ENCODE measurements around the gene FBLN5.
"Not testable (repeated sequence)": the region's sequence is repeated elsewhere in the genome, so short reads cannot be mapped to it uniquely, and the experiment has no call there.

FBLN5 gene

GRCh38 chr14:91848504-91849001 is 98.9 kb downstream of the FBLN5 start:
- H3K9me3 ChIP-seq (ENCODE audit: control insufficient read depth, low read length) = no peaks in the 10 kb centered on the region
- H3K36me3 ChIP-seq (ENCODE audit: control insufficient read depth, insufficient read depth, low read length) = no peaks in the 10 kb centered on the region
- H3K4me3 ChIP-seq (ENCODE audit: insufficient read depth, low read depth, low read length) = no peak overlapping the region
- H3K4me1 ChIP-seq (ENCODE audit: control insufficient read depth, insufficient read depth, low read length) = no peaks in the 10 kb centered on the region
- no peaks in the 10 kb centered on the region for H3K27me3 ChIP-seq (ENCODE audit: control insufficient read depth, insufficient read depth, low read length, poor library complexity, severe bottlenecking)
- H3K27ac ChIP-seq (ENCODE audit: insufficient read depth, low read depth, low read length, poor library complexity, severe bottlenecking) = no peak overlapping the region
- WGBS, 2 experiments = 95% methylated on average over 4 of the region's 4 CpGs

GRCh38 chr14:91847693-91848092 is 99.8 kb downstream of the FBLN5 start:
- Histone ChIP-seq H3K27ac (ENCODE audit: insufficient read depth, low read depth, low read length, poor library complexity, severe bottlenecking) (no peak overlapping the region), H3K36me3 (ENCODE audit: control insufficient read depth, insufficient read depth, low read length) (no peaks in the 10 kb centered on the region), H3K4me3 (ENCODE audit: insufficient read depth, low read depth, low read length) (no peak overlapping the region), H3K27me3 (ENCODE audit: control insufficient read depth, insufficient read depth, low read length, poor library complexity, severe bottlenecking) (no peaks in the 10 kb centered on the region), H3K4me1 (ENCODE audit: control insufficient read depth, insufficient read depth, low read length) (no peaks in the 10 kb centered on the region), H3K9me3 (ENCODE audit: control insufficient read depth, low read length) (no peaks in the 10 kb centered on the region)
- 100% methylated on average over 1 of the region's 1 CpG for WGBS, 2 experiments

- WGBS, 2 experiments = 93% methylated on average over 2 of the region's 2 CpGs
- H3K9me3 ChIP-seq (ENCODE audit: control insufficient read depth, low read length) = no peaks in the 10 kb centered on the region
- H3K27me3 ChIP-seq (ENCODE audit: control insufficient read depth, insufficient read depth, low read length, poor library complexity, severe bottlenecking) = no peaks in the 10 kb centered on the region
- H3K4me1 ChIP-seq (ENCODE audit: control insufficient read depth, insufficient read depth, low read length) = no peaks in the 10 kb centered on the region
- no peaks in the 10 kb centered on the region for H3K36me3 ChIP-seq (ENCODE audit: control insufficient read depth, insufficient read depth, low read length)
- no peak overlapping the region for H3K4me3 ChIP-seq (ENCODE audit: insufficient read depth, low read depth, low read length)
- no peak overlapping the region for H3K27ac ChIP-seq (ENCODE audit: insufficient read depth, low read depth, low read length, poor library complexity, severe bottlenecking)
Measured at GRCh38 chr14:91845652-91846051, 101.8 kb downstream of the FBLN5 start.

- not testable (repeated sequence) for H3K36me3 ChIP-seq (ENCODE audit: control insufficient read depth, insufficient read depth, low read length); H3K27ac ChIP-seq (ENCODE audit: insufficient read depth, low read depth, low read length, poor library complexity, severe bottlenecking); H3K4me1 ChIP-seq (ENCODE audit: control insufficient read depth, insufficient read depth, low read length); H3K4me3 ChIP-seq (ENCODE audit: insufficient read depth, low read depth, low read length); H3K27me3 ChIP-seq (ENCODE audit: control insufficient read depth, insufficient read depth, low read length, poor library complexity, severe bottlenecking); H3K9me3 ChIP-seq (ENCODE audit: control insufficient read depth, low read length)
- WGBS, 2 experiments = 94 to 95% methylated on average over 7 to 8 of the region's 8 CpGs
Measured at GRCh38 chr14:91845056-91845455, 102.4 kb downstream of the FBLN5 start.

GRCh38 chr14:91844029-91844428 is 103.5 kb downstream of the FBLN5 start:
- H3K9me3 ChIP-seq (ENCODE audit: control insufficient read depth, low read length) = no peaks in the 10 kb centered on the region
- H3K4me1 ChIP-seq (ENCODE audit: control insufficient read depth, insufficient read depth, low read length) = no peaks in the 10 kb centered on the region
- H3K4me3 ChIP-seq (ENCODE audit: insufficient read depth, low read depth, low read length) = no peak overlapping the region
- no peak overlapping the region for H3K27ac ChIP-seq (ENCODE audit: insufficient read depth, low read depth, low read length, poor library complexity, severe bottlenecking)
- 83 to 87% methylated on average over 3 to 4 of the region's 4 CpGs for WGBS, 2 experiments
- H3K27me3 ChIP-seq (ENCODE audit: control insufficient read depth, insufficient read depth, low read length, poor library complexity, severe bottlenecking) = peaks cover 4% of the 10 kb centered on the region
- no peaks in the 10 kb centered on the region for H3K36me3 ChIP-seq (ENCODE audit: control insufficient read depth, insufficient read depth, low read length)

GRCh38 chr14:91843437-91843836 is 104.1 kb downstream of the FBLN5 start:
- WGBS, 2 experiments = 90 to 93% methylated on average over 2 to 4 of the region's 4 CpGs

GRCh38 chr14:91841065-91841464 is 106.4 kb downstream of the FBLN5 start:
- Histone ChIP-seq H3K27ac (ENCODE audit: insufficient read depth, low read depth, low read length, poor library complexity, severe bottlenecking) (no peak overlapping the region), H3K9me3 (ENCODE audit: control insufficient read depth, low read length) (no peaks in the 10 kb centered on the region), H3K4me1 (ENCODE audit: control insufficient read depth, insufficient read depth, low read length) (no peaks in the 10 kb centered on the region), H3K36me3 (ENCODE audit: control insufficient read depth, insufficient read depth, low read length) (no peaks in the 10 kb centered on the region), H3K4me3 (ENCODE audit: insufficient read depth, low read depth, low read length) (no peak overlapping the region), H3K27me3 (ENCODE audit: control insufficient read depth, insufficient read depth, low read length, poor library complexity, severe bottlenecking) (peaks cover 33% of the 10 kb centered on the region)

More at GRCh38 chr14:91843437-91843836, 104.1 kb downstream of the FBLN5 start:
- Histone ChIP-seq H3K9me3 (ENCODE audit: control insufficient read depth, low read length) (no peaks in the 10 kb centered on the region), H3K4me3 (ENCODE audit: insufficient read depth, low read depth, low read length) (no peak overlapping the region), H3K4me1 (ENCODE audit: control insufficient read depth, insufficient read depth, low read length) (no peaks in the 10 kb centered on the region), H3K27me3 (ENCODE audit: control insufficient read depth, insufficient read depth, low read length, poor library complexity, severe bottlenecking) (peaks cover 10% of the 10 kb centered on the region), H3K36me3 (ENCODE audit: control insufficient read depth, insufficient read depth, low read length) (no peaks in the 10 kb centered on the region), H3K27ac (ENCODE audit: insufficient read depth, low read depth, low read length, poor library complexity, severe bottlenecking) (no peak overlapping the region)

GRCh38 chr14:91839749-91840148 is 107.7 kb downstream of the FBLN5 start:
- Histone ChIP-seq H3K36me3 (ENCODE audit: control insufficient read depth, insufficient read depth, low read length) (no peaks in the 10 kb centered on the region), H3K27me3 (ENCODE audit: control insufficient read depth, insufficient read depth, low read length, poor library complexity, severe bottlenecking) (peaks cover 47% of the 10 kb centered on the region), H3K4me1 (ENCODE audit: control insufficient read depth, insufficient read depth, low read length) (no peaks in the 10 kb centered on the region), H3K27ac (ENCODE audit: insufficient read depth, low read depth, low read length, poor library complexity, severe bottlenecking) (no peak overlapping the region), H3K4me3 (ENCODE audit: insufficient read depth, low read depth, low read length) (no peak overlapping the region), H3K9me3 (ENCODE audit: control insufficient read depth, low read length) (no peaks in the 10 kb centered on the region)
- WGBS, 2 experiments = 100% methylated on average over 1 of the region's 1 CpG

GRCh38 chr14:91837076-91837475 is 110.4 kb downstream of the FBLN5 start:
- Histone ChIP-seq H3K36me3 (ENCODE audit: control insufficient read depth, insufficient read depth, low read length) (no peaks in the 10 kb centered on the region), H3K4me3 (ENCODE audit: insufficient read depth, low read depth, low read length) (peak overlapping the region; percentile 55), H3K27ac (ENCODE audit: insufficient read depth, low read depth, low read length, poor library complexity, severe bottlenecking) (no peak overlapping the region), H3K4me1 (ENCODE audit: control insufficient read depth, insufficient read depth, low read length) (no peaks in the 10 kb centered on the region), H3K27me3 (ENCODE audit: control insufficient read depth, insufficient read depth, low read length, poor library complexity, severe bottlenecking) (peaks cover 51% of the 10 kb centered on the region), H3K9me3 (ENCODE audit: control insufficient read depth, low read length) (no peaks in the 10 kb centered on the region)
- WGBS, 2 experiments = 87 to 89% methylated on average over 12 of the region's 12 CpGs

- H3K4me1 ChIP-seq (ENCODE audit: control insufficient read depth, insufficient read depth, low read length) = no peaks in the 10 kb centered on the region
- peak overlapping the region; percentile 55 for H3K4me3 ChIP-seq (ENCODE audit: insufficient read depth, low read depth, low read length)
- WGBS, 2 experiments = 0 to 1% methylated on average over 82 of the region's 84 CpGs
- H3K36me3 ChIP-seq (ENCODE audit: control insufficient read depth, insufficient read depth, low read length) = no peaks in the 10 kb centered on the region
- H3K27ac ChIP-seq (ENCODE audit: insufficient read depth, low read depth, low read length, poor library complexity, severe bottlenecking) = no peak overlapping the region
- peaks cover 51% of the 10 kb centered on the region for H3K27me3 ChIP-seq (ENCODE audit: control insufficient read depth, insufficient read depth, low read length, poor library complexity, severe bottlenecking)
- H3K9me3 ChIP-seq (ENCODE audit: control insufficient read depth, low read length) = no peaks in the 10 kb centered on the region
Measured at GRCh38 chr14:91835920-91836843, 111.3 kb downstream of the FBLN5 start.

Data from ectodermal cell (in vitro differentiated cells).